K562 (cell line): ENCODE measurements around the gene SLC30A9. TPM values are rescaled to one million over a fixed set of nuclear protein-coding genes. Genes with fewer than 3 reads are reported as not detected.

Experiments
- ATAC-seq: fragments of 200-7000 bp; cut with Tn5 transposase; 3 replicates; pipeline ENCODE4 v1.9.1; 2020; ENCODE audit warnings: moderate library complexity
- BruUV-seq: library from RNA; stranded (reverse); fragments of 400-500 nt; replicated peaks from 2 replicates; lab custom pipeline; 2021; lab: Mats Ljungman, UMichigan
- CTCF ChIA-PET: fragments of 300-600 bp; formaldehyde crosslinking; extraction: SDS; loops from one replicate; lab custom pipeline; 2021; ENCODE audit warnings: low intra/inter-chr PET ratio; lab: Yijun Ruan, JAX
- POLR2A ChIA-PET: fragments of 300-600, 350-650 bp; sonication (Branson Sonifier 250); formaldehyde crosslinking; extraction: SDS; loops from one replicate; lab custom pipeline; 2021; ENCODE audit warnings: antibody characterized with exemption, inconsistent platforms; lab: Yijun Ruan, JAX
- DNase-seq, 4 experiments: peaks; one replicate each; pipeline versions ENCODE4 v3.0.0 to v3.0.0-alpha.2; 2011 to 2018; ENCODE audit warnings: low spot score in 3 of 4, mixed read lengths in 3 of 4; ENCODE audit errors: extremely low read depth in 1 of 4
- FAIRE-seq: peaks from 2 replicates; lab custom pipeline; 2011; peaks lifted over from hg19 to GRCh38; lab: Jason Lieb, UNC
- H2AFZ ChIP-seq: 2 replicates; pipeline ENCODE4 v1.6.0; 2011; ENCODE audit warnings: low read depth, low read length, control low read depth, inconsistent platforms
- H3K27ac ChIP-seq: fragments of 200-600 bp; 3 replicates; pipeline ENCODE4 v1.8.0; 2011; ENCODE audit warnings: low read depth, mild to moderate bottlenecking, control low read depth, inconsistent platforms, low read length, moderate library complexity, mixed read lengths; ENCODE audit errors: extremely low read depth
- H3K27me3 ChIP-seq, 2 experiments: fragments of 300-600 bp in 1 of 2; 2 replicates in 1 of 2; 3 replicates in 1 of 2; pipeline versions ENCODE4 v1.6.0 to v1.8.0; 2011; ENCODE audit warnings: inconsistent platforms in 2 of 2, low read length in 2 of 2, mild to moderate bottlenecking in 1 of 2, mixed read lengths in 1 of 2, moderate library complexity in 1 of 2; ENCODE audit not compliant: control insufficient read depth in 2 of 2, insufficient read depth in 2 of 2
- H3K36me3 ChIP-seq: fragments of 300-600 bp; 3 replicates; pipeline ENCODE4 v1.8.0; 2011; ENCODE audit warnings: mild to moderate bottlenecking, low read length, inconsistent platforms; ENCODE audit not compliant: control insufficient read depth, insufficient read depth
- H3K4me1 ChIP-seq, 2 experiments: fragments of 200-600 bp in 1 of 2; replicated peaks in 1 of 2; 2 replicates in 1 of 2; 3 replicates in 1 of 2; pipeline versions ENCODE4 v1.5.1 to v1.8.0; 2011; ENCODE audit warnings: inconsistent platforms in 2 of 2, low read length in 2 of 2, mild to moderate bottlenecking in 1 of 2, mixed read lengths in 1 of 2, moderate library complexity in 1 of 2; ENCODE audit not compliant: control insufficient read depth in 2 of 2, insufficient read depth in 2 of 2
- H3K4me2 ChIP-seq: 2 replicates; pipeline ENCODE4 v1.6.1; 2011; ENCODE audit warnings: low read length, control low read depth, inconsistent platforms, mixed read lengths; ENCODE audit not compliant: insufficient read depth
- H3K4me3 ChIP-seq: fragments of 200-600 bp; sonication (generic), shearing (Covaris generic); 2 replicates; pipeline ENCODE4 v1.5.1; 2016; ENCODE audit warnings: control low read depth, inconsistent platforms
- H3K79me2 ChIP-seq: fragments of 200-600 bp; 3 replicates; pipeline ENCODE4 v1.8.0; 2011; ENCODE audit warnings: low read length, inconsistent platforms; ENCODE audit not compliant: control insufficient read depth, insufficient read depth
- H3K9ac ChIP-seq, 2 experiments: 2 replicates each; pipeline versions ENCODE4 v1.6.0 to v1.6.1; 2011; ENCODE audit warnings: low read depth in 2 of 2, low read length in 2 of 2, control low read depth in 1 of 2, inconsistent platforms in 1 of 2, mild to moderate bottlenecking in 1 of 2, mixed read lengths in 1 of 2; ENCODE audit not compliant: insufficient read depth in 1 of 2
- H3K9me1 ChIP-seq: one replicate; pipeline ENCODE4 v1.6.0; 2011; ENCODE audit warnings: inconsistent platforms, mild to moderate bottlenecking, low read length, moderate library complexity; ENCODE audit not compliant: control insufficient read depth, insufficient read depth
- H3K9me3 ChIP-seq: replicated peaks from 2 replicates; pipeline ENCODE4 v1.5.1; 2011; ENCODE audit warnings: low read depth, low read length, inconsistent platforms; ENCODE audit not compliant: control insufficient read depth, insufficient read depth
- H4K20me1 ChIP-seq: replicated peaks from 2 replicates; pipeline ENCODE4 v1.6.1; 2011; ENCODE audit warnings: low read length, inconsistent platforms, mixed read lengths; ENCODE audit not compliant: control insufficient read depth, insufficient read depth
- ADNP ChIP-seq: fragments of 200-800 bp; sonication (Bioruptor generic); IDR thresholded peaks from 2 replicates; pipeline ENCODE4 v1.6.1; 2016; ENCODE audit warnings: missing genetic modification characterization, missing compliant biosample characterization
- E2F4 ChIP-seq: sonication (generic); formaldehyde crosslinking; IDR thresholded peaks from 2 replicates; pipeline ENCODE4 v1.8.0; 2022; ENCODE audit warnings: mild to moderate bottlenecking, low read depth, missing genetic modification reagents
- KDM5B ChIP-seq: fragments of 200-600 bp; sonication (generic); IDR thresholded peaks from 2 replicates; pipeline ENCODE4 v1.6.1; 2012; ENCODE audit warnings: low read depth, mild to moderate bottlenecking, moderate library complexity, low read length, control low read depth, inconsistent platforms; ENCODE audit not compliant: insufficient replicate concordance
- KHSRP ChIP-seq: fragments of 450-650 bp; IDR thresholded peaks from 2 replicates; pipeline ENCODE4 v1.6.1; 2017
- KLF13 ChIP-seq: fragments of 450-650 bp; IDR thresholded peaks from 2 replicates; pipeline ENCODE4 v1.6.1; 2016; ENCODE audit warnings: missing genetic modification characterization, low read depth, mild to moderate bottlenecking, missing compliant biosample characterization, moderate library complexity, borderline replicate concordance
- NCOA2 ChIP-seq, 2 experiments: fragments of 450-650 bp; IDR thresholded peaks; 2 replicates each; pipeline ENCODE4 v1.6.1; 2018; ENCODE audit warnings: mild to moderate bottlenecking in 2 of 2, moderate library complexity in 1 of 2; ENCODE audit not compliant: partially characterized antibody in 2 of 2
- NONO ChIP-seq, 2 experiments: fragments of 200-400 bp in 1 of 2; fragments of 450-650 bp in 1 of 2; formaldehyde crosslinking in 1 of 2; IDR thresholded peaks; 2 replicates each; pipeline ENCODE4 v1.6.1; 2017; ENCODE audit warnings: low read depth in 2 of 2, mild to moderate bottlenecking in 2 of 2, moderate library complexity in 2 of 2, low read length in 1 of 2
- PTRF ChIP-seq: fragments of 450-650 bp; IDR thresholded peaks from 2 replicates; pipeline ENCODE4 v1.6.1; 2016; ENCODE audit warnings: mild to moderate bottlenecking, missing genetic modification characterization, missing compliant biosample characterization
- RBM39 ChIP-seq: fragments of 200-400 bp; formaldehyde crosslinking; optimal IDR thresholded peaks from 2 replicates; pipeline ENCODE3; 2018; ENCODE audit warnings: low read depth, low read length
- RFX5 ChIP-seq: IDR thresholded peaks from 2 replicates; pipeline ENCODE4 v1.6.1; 2011; ENCODE audit warnings: low read depth, mild to moderate bottlenecking, improper control_type of control experiment, low read length
- SFPQ ChIP-seq: fragments of 200-400 bp; formaldehyde crosslinking; IDR thresholded peaks from 2 replicates; pipeline ENCODE4 v1.6.1; 2017; ENCODE audit warnings: mild to moderate bottlenecking, low read depth, low read length, moderate library complexity
- SP1 ChIP-seq: sonication (generic); formaldehyde crosslinking; IDR thresholded peaks from 2 replicates; pipeline ENCODE4 v1.8.1; 2022; ENCODE audit warnings: mild to moderate bottlenecking, missing genetic modification reagents
- SPI1 ChIP-seq: IDR thresholded peaks from 2 replicates; pipeline ENCODE4 v1.6.1; 2011; ENCODE audit warnings: low read depth, low read length, control low read depth, borderline replicate concordance
- ZBTB34 ChIP-seq: fragments of 250-450 bp; sonication (Bioruptor Pico); IDR thresholded peaks from 2 replicates; pipeline ENCODE4 v1.8.0; 2021; ENCODE audit warnings: mild to moderate bottlenecking, moderate library complexity
- ZKSCAN8 ChIP-seq: fragments of 200-800 bp; sonication (Bioruptor generic); IDR thresholded peaks from 2 replicates; pipeline ENCODE4 v1.6.1; 2016; ENCODE audit warnings: missing genetic modification characterization, missing compliant biosample characterization
- ZNF232 ChIP-seq: sonication (generic); formaldehyde crosslinking; IDR thresholded peaks from 2 replicates; pipeline ENCODE4 v1.8.0; 2022; ENCODE audit warnings: mild to moderate bottlenecking, missing genetic modification reagents
- ZSCAN32 ChIP-seq: fragments of 450-650 bp; formaldehyde crosslinking; IDR thresholded peaks from 2 replicates; pipeline ENCODE4 v1.4.0; 2020; ENCODE audit warnings: mild to moderate bottlenecking, moderate library complexity
- WGBS: fragments of 100-300 bp; shearing (Covaris generic); methylation state at CpG from one replicate; pipeline ENCODE4 v1.1.6; 2016; ENCODE audit warnings: low coverage, mixed read lengths; ENCODE audit not compliant: insufficient coverage; ENCODE audit errors: missing lambda C conversion rate; 5-methylcytosine and 5-hydroxymethylcytosine counted together
- in situ Hi-C: fragments of 300-500 bp; cut with MboI; formaldehyde crosslinking; loops from 4 replicates; pipeline ENCODE4 v1.15.0; 2018; ENCODE audit warnings: inconsistent platforms, mixed read lengths
- intact Hi-C: fragments of 100-400 bp; cut with micrococcal nuclease; formaldehyde crosslinking; loops from 2 replicates; pipeline ENCODE4 v1.14.2; 2022
- polyA plus RNA-seq, 8 experiments: library from polyadenylated mRNA; depleted of rRNA in 4 of 8; stranded (reverse) in 5 of 8; unstranded in 3 of 8; fragments of >200 nt; fragmentation: Nextera tagmentation in 2 of 8; fragmentation: Illumina TruSeq in 1 of 8; extraction: Ambion mirVana in 2 of 8; extraction: Trizol in 1 of 8; gene quantifications; 2 replicates each; pipeline versions ENCODE4 v1.2.1 to v1.2.3, GENCODE V29; 2011 to 2014; ENCODE audit warnings: inconsistent platforms in 1 of 8, missing spikeins in 1 of 8
- total RNA-seq, 7 experiments: library from RNA; depleted of rRNA in 6 of 7; stranded (reverse); fragments of >200 nt in 6 of 7; fragmentation: Illumina TruSeq in 2 of 7; extraction: Trizol in 2 of 7; gene quantifications; 2 replicates each; pipeline versions ENCODE4 v1.2.1 to v1.2.3, GENCODE V29; 2011 to 2021; ENCODE audit warnings: low replicate concordance in 1 of 7
- TF ChIP-seq, protein P1 (sequence below): fragments of 200-800 bp; sonication (Bioruptor generic); IDR thresholded peaks from 2 replicates; pipeline ENCODE4 v1.6.1; 2017; ENCODE audit warnings: missing genetic modification characterization, missing compliant biosample characterization

The SLC30A9 gene
- total and polyA plus RNA-seq, 9 of the 15 experiments (the other 6 are each of a cell fraction or from before 2014, with no cell fraction given) = 14.7 to 73.5 (median 51.6) TPM

DNA sequence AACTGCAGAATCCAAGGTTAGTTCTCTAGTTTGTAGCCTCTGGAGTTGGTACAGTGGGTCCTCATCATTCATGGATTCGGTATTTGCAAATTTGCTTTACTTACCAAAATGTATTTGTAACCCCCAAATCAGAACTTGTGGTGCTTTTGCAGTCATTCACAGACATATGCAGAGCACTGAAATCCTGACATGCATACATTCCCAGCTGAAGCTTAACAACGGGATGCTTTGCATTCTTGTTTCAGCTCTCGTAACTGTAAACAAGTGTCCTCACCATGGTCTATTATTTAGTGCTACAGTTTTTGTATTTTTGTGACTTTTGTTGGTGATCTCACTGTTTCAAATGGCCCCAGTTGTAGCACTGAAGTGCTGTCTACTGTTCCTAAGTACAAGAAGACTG is 146.0 kb downstream of the SLC30A9 start:
- CTCF ChIA-PET = no interaction called here
- Histone ChIP-seq H3K27me3 (peaks cover 0 to 12% of the 10 kb centered on the region in 2 experiments; a peak in 2 of 5 replicates), H3K4me3 (no peak overlapping the region), H3K4me1 (no peaks in the 10 kb centered on the region), H4K20me1 (no peaks in the 10 kb centered on the region), H3K9me3 (no peaks in the 10 kb centered on the region), H3K9ac (no peak overlapping the region), H3K36me3 (no peaks in the 10 kb centered on the region), H3K79me2 (no peaks in the 10 kb centered on the region), H3K9me1 (no peaks in the 10 kb centered on the region), H2AFZ (no peak overlapping the region), H3K27ac (no peak overlapping the region), H3K4me2 (no peak overlapping the region)
- WGBS = 0% methylated on average over 3 of the region's 3 CpGs
- no peak for FAIRE-seq
- ATAC-seq = no peak
- in situ Hi-C loops = no loop called here
- intact Hi-C loops = no loop called here
- POLR2A ChIA-PET = no interaction called here
- DNase-seq = no peak
- BruUV-seq = no TSS peak
- TF ChIP-seq NONO (IDR thresholded peaks at IDR 0.05; ENCODE audit: low read depth in 2 of 2, low read length in 1 of 2) (no peak), SPI1 (no peak), RFX5 (no peak), ZKSCAN8 (CRISPR knock-in tag) (no peak), SP1 (no peak), KDM5B (no peak), ZNF232 (CRISPR knock-in tag) (no peak), ADNP (tag) (no peak), KHSRP (no peak), KLF13 (no peak), ZSCAN32 (CRISPR knock-in tag) (no peak), E2F4 (CRISPR knock-in tag) (no peak), RBM39 (no peak), SFPQ (no peak), ZBTB34 (CRISPR knock-in tag) (no peak), PTRF (tag) (no peak), NCOA2 (IDR thresholded peaks at IDR 0.05; ENCODE audit: partially characterized antibody in 2 of 2) (no peak)
- TF ChIP-seq, protein P1, sequence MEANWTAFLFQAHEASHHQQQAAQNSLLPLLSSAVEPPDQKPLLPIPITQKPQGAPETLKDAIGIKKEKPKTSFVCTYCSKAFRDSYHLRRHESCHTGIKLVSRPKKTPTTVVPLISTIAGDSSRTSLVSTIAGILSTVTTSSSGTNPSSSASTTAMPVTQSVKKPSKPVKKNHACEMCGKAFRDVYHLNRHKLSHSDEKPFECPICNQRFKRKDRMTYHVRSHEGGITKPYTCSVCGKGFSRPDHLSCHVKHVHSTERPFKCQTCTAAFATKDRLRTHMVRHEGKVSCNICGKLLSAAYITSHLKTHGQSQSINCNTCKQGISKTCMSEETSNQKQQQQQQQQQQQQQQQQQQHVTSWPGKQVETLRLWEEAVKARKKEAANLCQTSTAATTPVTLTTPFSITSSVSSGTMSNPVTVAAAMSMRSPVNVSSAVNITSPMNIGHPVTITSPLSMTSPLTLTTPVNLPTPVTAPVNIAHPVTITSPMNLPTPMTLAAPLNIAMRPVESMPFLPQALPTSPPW = no peak
